ENCODE measurements around the gene SH3BP5.

GRCh38 chr3:15266510-15267376 lies 65.6 kb downstream of the SH3BP5 start:
- TF ChIP-seq RAD21 (IDR thresholded peaks at IDR 0.05; ENCODE audit: low read length) (no peak), CTCF (IDR thresholded peaks at IDR 0.05) (no peak)
